Stimulated activated CD8-positive, alpha-beta memory T cell treated with anti-CD3 and anti-CD28 coated beads, Interleukin-2, amount 100 ng/mL, for 48 hours (primary cell): ENCODE results near the gene KLHL21.
A peak's percentile ranks its signal among the peaks of the same experiment; 100 is the strongest.
"Not testable (repeated sequence)": the region's sequence is repeated elsewhere in the genome, so short reads cannot be mapped to it uniquely, and the experiment has no call there.

Experiments used
- DNase-seq, 2 donors: peaks; one replicate each; pipeline ENCODE4 v3.0.0-alpha.2; 2020; ENCODE audit warnings: low read depth in 2 of 2

KLHL21 gene

GRCh38 chr1:6584126-6585080, 18.3 kb downstream of the KLHL21 start:
- DNase-seq: no peak

- no peak for DNase-seq
Measured at GRCh38 chr1:6582370-6582769, 20.3 kb downstream of the KLHL21 start.

GRCh38 chr1:6581561-6582305, 20.9 kb downstream of the KLHL21 start:
- DNase-seq: no peak

GRCh38 chr1:6580593-6581409, 21.9 kb downstream of the KLHL21 start:
- DNase-seq: no peak

- no peak for DNase-seq
Measured at GRCh38 chr1:6580119-6580592, 22.5 kb downstream of the KLHL21 start.

GRCh38 chr1:6579374-6580118, 23.1 kb downstream of the KLHL21 start, which contains the start of gene ZBTB48:
Gene ZBTB48, plus strand, starts transcription at chr1:6579994. Its CDS starts 616 bp downstream, at chr1:6580610.
- DNase-seq: peak; percentile 96 to 97

- no peak for DNase-seq
Measured at GRCh38 chr1:6578624-6579373, 23.9 kb downstream of the KLHL21 start.

GRCh38 chr1:6577831-6578525, 24.7 kb downstream of the KLHL21 start:
- DNase-seq: no peak

- DNase-seq: no peak
Measured at GRCh38 chr1:6574818-6575217, 27.9 kb downstream of the KLHL21 start.

- DNase-seq: no peak
Measured at GRCh38 chr1:6574025-6574620, 28.5 kb downstream of the KLHL21 start.

- no peak for DNase-seq
Measured at GRCh38 chr1:6572653-6573383, 29.9 kb downstream of the KLHL21 start.

GRCh38 chr1:6570987-6571386, 31.7 kb downstream of the KLHL21 start:
- no peak for DNase-seq

GRCh38 chr1:6570100-6570499, 32.6 kb downstream of the KLHL21 start:
- DNase-seq: no peak

GRCh38 chr1:6569033-6569432, 33.6 kb downstream of the KLHL21 start:
- no peak for DNase-seq

GRCh38 chr1:6560267-6560666, 42.4 kb downstream of the KLHL21 start:
- no peak for DNase-seq

GRCh38 chr1:6559161-6559560, 43.5 kb downstream of the KLHL21 start:
- DNase-seq: not testable (repeated sequence)

GRCh38 chr1:6557597-6557996, 45.1 kb downstream of the KLHL21 start:
- no peak for DNase-seq
